Activated CD8-positive, alpha-beta memory T cell treated with anti-CD3 and anti-CD28 coated beads for 48 hours (primary cell): ENCODE results near the gene WTIP.
"Not testable (repeated sequence)": the region's sequence is repeated elsewhere in the genome, so short reads cannot be mapped to it uniquely, and the experiment has no call there.

Experiments
- DNase-seq, 3 experiments: peaks; one replicate each; pipeline ENCODE4 v3.0.0-alpha.2; 2020; ENCODE audit warnings: low read depth in 2 of 3, low spot score in 2 of 3

The WTIP gene

DNA sequence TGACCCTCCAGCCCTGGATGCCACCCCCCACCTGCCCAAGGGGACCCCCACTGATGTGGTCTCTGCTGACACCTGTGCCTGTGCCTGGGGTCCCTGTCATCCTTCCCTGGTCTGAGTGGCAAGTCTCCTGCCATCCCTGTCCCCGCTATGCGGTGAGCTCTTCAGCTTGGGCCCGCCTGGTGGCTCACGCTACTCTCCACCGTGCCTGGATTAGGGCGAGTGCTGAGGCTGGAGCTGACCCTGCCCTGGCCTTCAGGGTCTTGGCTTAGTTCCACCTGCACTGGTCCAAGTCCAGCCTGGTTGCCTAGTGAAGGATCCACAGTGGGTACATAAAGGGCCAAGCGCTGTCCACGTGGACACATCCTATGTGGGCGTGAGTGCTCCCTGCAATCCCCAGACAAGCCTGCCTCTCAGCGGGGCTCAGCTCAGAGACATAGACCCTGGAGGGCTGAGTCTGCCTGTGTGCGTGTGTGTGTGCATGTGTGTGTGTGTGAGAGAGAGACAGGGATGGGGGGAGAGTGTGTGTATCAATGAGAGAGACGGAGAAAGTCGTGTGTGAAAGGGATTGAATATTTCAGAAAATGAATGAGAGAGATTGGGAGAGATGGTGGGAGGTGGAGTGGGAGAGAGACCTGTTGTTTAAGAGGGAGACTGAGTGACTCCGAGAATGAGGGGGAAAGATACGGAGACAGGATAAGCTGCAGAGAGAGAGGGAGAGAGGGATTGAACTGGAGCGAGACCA lies 22.1 kb downstream of the WTIP start:
- DNase-seq: no peak

DNA sequence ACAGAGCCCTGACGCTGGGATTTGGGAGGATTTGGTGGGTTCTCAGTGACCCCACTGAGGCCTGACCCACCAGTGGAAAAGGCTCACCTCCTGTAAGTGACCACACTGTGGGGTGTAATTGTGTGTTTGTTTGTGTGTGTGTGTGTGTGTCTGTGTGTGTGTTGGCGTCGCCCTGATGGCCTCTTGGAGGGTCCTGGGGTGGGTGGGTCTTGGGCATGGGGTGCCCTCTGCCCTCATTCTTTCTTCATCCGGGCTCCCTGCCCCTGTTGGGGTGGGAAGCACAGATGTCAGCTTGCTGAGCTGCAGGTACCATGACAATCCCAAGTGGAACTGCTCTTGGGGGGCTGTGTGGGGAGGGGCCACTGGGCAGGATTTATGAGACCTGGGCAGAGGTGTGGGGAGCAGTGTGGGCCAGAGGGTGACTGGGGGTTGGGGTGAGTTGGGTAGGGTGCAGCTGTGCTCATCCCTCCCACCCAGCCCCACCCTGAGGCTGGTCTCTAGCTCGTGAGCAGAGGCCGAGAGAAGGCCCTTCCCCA lies 22.8 kb downstream of the WTIP start:
- no peak for DNase-seq

DNA sequence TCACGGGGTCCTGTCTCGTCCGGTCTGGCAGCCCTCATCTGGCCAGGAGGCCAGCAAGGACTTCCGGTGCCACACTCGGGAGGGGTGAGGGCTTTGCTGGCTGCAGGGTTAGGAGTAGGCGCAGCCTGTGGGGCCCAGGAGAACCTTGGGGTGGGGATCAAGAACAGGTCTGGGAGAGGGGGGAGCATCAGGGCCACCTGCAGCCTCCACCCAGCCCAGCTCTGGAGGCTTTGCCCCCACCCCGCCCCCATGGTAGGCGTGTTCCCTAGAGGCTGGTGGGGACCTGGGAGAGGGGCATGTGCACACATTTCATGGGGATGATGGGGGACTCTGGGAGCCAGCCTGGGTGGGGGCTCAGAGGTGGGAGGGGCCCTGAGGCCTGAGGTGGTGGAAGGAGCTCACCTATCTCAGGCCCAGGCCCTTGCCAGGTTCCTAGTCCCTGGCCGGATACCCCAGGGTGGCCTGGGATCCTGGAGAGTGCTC lies 23.3 kb downstream of the WTIP start:
- no peak for DNase-seq

- DNase-seq: no peak
Measured at GRCh38 chr19:34505321-34506025, 23.9 kb downstream of the WTIP start.

DNA sequence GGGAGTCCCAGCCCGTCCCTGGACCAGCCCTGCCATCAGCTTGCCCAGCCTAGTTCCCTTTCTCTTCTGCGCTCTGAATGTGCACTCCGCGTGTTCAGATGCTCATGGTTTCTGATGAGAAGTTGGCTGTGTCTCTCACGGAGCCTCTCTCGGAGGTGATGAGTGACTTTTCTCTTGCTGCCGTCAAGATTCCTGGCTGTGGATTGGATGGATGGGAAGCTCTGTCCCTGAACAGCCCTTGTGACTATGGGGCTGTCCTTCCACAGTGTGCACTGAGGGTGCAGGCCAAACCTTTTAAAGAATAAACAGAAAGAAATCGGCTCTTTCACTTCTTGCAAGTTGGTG lies 24.4 kb downstream of the WTIP start:
- DNase-seq: no peak

DNA sequence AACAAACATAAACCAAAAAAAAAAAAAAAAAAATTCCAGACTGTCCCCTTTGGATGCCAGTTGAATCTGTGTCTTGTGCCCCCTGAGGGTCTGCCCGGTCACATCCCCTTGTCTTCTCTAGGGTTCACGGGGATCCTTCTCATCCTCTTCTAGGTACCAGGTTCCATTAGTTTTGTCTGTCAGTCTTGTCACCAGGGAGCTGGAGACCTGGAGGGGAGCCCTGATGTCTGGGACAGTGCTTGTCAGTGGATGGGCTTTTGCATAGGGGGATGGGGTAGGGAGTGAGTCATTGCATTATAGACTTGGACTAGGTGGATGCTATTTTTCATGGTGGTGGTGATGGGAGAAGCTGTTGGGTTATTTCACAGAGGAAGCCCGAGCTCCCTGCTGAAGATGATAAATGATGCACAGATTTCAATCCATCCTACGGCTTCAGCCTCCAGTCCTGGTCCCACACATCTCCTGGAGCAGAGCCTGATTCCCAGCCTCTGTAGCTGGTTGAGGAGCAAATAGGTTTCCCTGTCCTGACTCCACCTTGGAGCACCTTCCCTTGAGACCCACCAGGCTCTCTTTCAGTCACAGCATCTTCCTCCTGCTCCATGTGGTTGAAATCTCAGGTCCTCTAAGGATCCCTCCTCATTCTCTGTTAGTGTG lies 26.0 kb downstream of the WTIP start:
- DNase-seq: no peak

- no peak for DNase-seq
Measured at GRCh38 chr19:34508540-34508939, 27.0 kb downstream of the WTIP start.

- DNase-seq: not testable (repeated sequence)
Measured at GRCh38 chr19:34510904-34511303, 29.3 kb downstream of the WTIP start.

- no peak for DNase-seq
Measured at GRCh38 chr19:34512254-34512822, 30.8 kb downstream of the WTIP start.

DNA sequence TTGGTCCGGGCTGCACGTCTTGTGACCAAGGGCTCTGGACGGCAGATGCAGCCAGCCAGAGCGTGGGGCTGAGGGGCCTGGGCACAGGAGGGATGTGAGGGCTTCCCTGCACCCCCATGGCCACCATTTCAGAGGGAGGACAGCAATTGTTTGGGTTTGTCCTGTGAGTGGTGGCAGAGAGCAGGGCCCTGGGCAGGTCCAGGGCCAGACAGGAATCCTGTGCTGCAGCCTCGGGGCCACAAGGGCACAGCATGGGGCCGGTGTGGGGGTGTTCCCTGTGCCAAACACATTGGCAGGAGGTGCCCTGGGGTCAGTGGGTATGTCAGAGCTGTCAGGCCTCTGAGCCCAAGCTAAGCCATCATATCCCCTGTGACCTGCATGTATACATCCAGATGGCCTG lies 32.2 kb downstream of the WTIP start:
- no peak for DNase-seq

- no peak for DNase-seq
Measured at GRCh38 chr19:34519602-34520001, 38.0 kb downstream of the WTIP start.

- DNase-seq: no peak
Measured at GRCh38 chr19:34523408-34523807, 41.9 kb downstream of the WTIP start.

DNA sequence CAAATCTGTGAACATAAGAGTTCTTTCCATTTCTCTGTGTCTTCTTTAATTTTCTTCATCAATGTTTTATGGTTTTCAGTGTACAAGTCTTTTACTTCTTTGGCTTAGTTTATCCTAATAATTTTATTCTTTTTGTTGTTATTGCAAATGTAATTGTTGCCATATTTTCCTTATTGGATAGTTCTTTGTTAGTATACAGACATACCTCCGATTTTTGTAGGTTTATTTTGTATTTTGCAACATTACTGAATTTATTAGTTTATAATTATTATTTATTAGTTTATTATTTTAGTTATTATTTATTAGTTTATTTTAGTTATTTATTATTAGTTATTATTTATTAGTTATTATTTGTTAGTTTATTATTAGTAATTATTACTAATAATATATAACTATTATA lies 43.4 kb downstream of the WTIP start:
- no peak for DNase-seq

GRCh38 chr19:34534206-34534605 lies 52.6 kb downstream of the WTIP start:
- DNase-seq: no peak

DNA sequence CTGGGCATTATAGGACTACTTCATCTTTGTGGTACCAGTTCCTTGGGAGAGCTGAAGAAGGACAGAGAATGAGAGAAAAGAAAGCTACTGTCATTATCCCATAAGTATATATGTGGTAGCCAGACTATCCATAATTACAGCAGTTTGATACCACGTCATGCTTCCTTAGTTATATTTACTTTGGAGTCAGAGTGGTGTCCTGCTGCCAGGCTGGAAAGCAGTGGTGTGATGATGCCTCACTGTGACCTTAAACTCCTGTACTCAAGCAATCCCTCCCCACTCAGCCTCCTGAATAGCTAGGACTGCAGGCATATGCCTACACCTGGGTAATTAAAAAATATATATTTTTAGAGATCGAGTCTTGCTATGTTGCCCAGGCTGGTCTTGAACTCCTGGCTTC lies 57.8 kb downstream of the WTIP start:
- DNase-seq: no peak

GRCh38 chr19:34540811-34541557 lies 59.4 kb downstream of the WTIP start:
- no peak for DNase-seq

DNA sequence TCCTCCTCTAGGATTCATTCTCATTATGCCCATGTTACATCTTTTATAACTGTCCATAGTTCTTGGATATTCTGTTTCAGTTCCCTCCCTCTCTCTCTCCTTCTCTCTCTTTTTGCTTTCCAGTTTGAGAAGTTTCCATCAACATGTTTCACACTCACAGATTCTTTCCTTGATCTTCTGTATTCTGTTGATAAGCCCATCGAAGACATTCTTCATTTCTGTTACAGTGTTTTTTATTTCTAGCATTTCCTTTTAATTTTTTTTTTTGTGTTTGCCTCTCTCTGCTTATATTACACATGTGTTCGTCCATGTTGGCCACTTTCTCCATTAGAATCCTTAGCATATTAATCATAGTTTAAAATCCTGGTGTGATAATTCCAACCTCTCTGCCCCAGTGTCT lies 68.3 kb downstream of the WTIP start:
- DNase-seq: no peak

DNA sequence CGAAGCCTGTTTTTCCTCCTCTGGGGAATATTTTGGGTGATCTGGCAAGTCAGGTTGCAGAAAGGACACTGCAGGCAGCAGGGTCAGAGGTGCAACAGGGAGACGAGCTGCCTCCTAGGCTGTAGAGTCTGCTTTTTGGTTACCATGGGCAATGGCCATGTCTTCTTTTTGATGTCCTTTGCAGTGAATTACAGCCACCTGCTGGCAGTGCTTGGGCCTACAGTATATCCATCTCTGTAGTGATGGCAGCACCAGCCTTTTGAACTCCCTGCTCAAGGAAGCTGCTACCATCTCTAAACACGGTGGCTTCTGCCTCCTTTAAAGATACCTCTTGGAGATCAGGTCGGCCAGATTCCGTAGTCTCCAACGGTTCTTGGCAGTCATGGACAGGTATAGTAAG lies 73.9 kb downstream of the WTIP start:
- no peak for DNase-seq

- DNase-seq: no peak
Measured at GRCh38 chr19:34556488-34556887, 74.9 kb downstream of the WTIP start.

DNA sequence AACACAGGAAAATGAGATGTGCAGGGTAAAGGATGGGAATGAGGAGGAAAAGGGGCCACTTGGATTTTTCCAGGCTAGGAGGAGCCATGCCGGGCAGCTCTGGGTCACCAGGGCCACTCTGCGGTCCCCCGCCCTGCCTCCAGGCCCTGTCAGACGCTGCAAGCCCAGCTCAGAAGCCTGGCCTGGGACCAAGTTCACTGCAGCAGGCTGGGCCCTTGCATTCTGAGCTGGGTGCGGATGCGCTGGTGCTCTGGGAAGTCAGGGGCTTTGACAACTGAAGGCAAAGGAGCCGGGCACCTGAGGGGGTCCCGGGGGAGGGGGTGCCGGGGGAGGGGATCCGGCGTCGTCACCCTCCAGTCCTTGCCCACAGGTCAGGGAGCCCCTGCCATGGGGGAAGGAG lies 77.5 kb downstream of the WTIP start:
- DNase-seq: no peak

DNA sequence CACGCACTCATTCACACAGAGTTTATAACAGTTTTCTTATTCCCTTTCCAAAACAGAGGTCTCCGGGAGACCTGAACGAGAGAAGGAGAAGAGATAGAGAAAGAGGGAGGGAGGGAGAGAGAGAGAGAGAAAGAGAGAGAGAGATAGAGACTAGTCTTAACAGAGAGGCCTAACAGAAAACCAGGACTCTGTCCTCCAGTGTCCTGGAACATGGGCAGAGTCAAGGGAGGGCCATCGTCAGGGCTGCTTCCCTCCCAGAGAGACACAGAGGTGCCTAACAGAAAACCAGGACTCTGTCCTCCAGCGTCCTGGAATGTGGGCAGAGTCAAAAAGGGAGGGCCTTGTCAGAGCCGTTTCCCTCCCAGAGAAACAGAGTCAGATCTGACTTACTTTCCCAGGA lies 78.7 kb downstream of the WTIP start:
- DNase-seq: no peak
